H1 (cell line): ENCODE results near the gene SLC17A1.

ENCODE experiments used
- CBX5 ChIP-seq: fragments of 300-800, 300-1000 bp; sonication (generic); IDR thresholded peaks from 2 replicates; pipeline ENCODE4 v1.7.1; 2016; ENCODE audit warnings: antibody characterized with exemption, low read length, low read depth
- CTCF ChIP-seq, 3 experiments: IDR thresholded peaks; 1 replicate in 2 of 3; 2 replicates in 1 of 3; pipeline versions ENCODE4 v1.5.1 to v1.6.1; 2011; ENCODE audit warnings: low read length in 3 of 3, mild to moderate bottlenecking in 3 of 3, inconsistent platforms in 2 of 3, low read depth in 1 of 3, moderate library complexity in 1 of 3; ENCODE audit not compliant: insufficient read depth in 1 of 3; ENCODE audit errors: control extremely low read depth in 1 of 3
- EP300 ChIP-seq, 2 experiments: IDR thresholded peaks; 1 replicate in 1 of 2; 2 replicates in 1 of 2; pipeline ENCODE4 v1.6.1; 2011 to 2012; ENCODE audit warnings: low read depth in 2 of 2, low read length in 2 of 2, mild to moderate bottlenecking in 2 of 2, borderline replicate concordance in 1 of 2, inconsistent platforms in 1 of 2, moderate library complexity in 1 of 2

- TF ChIP-seq CBX5 (no peak), CTCF (IDR thresholded peaks at IDR 0.05; ENCODE audit: control extremely low read depth in 1 of 3, insufficient read depth in 1 of 3, low read depth in 1 of 3, low read length in 3 of 3) (no peak), EP300 (IDR thresholded peaks at IDR 0.05; ENCODE audit: borderline replicate concordance in 1 of 2, low read depth in 2 of 2, low read length in 2 of 2) (no peak)
Observed at GRCh38 chr6:25735261-25735660, 96.6 kb downstream of the SLC17A1 start.
